ENCODE results near the gene WHRN.

Gene WHRN

GRCh38 chr9:114524247-114524681, 19.0 kb upstream of the WHRN start:
- peak; percentile 12 for DNase-seq (ENCODE audit: low read depth)
- H3K4me3 ChIP-seq (ENCODE audit: low read depth, low read length) = no peak overlapping the region
- TF ChIP-seq, protein P1, sequence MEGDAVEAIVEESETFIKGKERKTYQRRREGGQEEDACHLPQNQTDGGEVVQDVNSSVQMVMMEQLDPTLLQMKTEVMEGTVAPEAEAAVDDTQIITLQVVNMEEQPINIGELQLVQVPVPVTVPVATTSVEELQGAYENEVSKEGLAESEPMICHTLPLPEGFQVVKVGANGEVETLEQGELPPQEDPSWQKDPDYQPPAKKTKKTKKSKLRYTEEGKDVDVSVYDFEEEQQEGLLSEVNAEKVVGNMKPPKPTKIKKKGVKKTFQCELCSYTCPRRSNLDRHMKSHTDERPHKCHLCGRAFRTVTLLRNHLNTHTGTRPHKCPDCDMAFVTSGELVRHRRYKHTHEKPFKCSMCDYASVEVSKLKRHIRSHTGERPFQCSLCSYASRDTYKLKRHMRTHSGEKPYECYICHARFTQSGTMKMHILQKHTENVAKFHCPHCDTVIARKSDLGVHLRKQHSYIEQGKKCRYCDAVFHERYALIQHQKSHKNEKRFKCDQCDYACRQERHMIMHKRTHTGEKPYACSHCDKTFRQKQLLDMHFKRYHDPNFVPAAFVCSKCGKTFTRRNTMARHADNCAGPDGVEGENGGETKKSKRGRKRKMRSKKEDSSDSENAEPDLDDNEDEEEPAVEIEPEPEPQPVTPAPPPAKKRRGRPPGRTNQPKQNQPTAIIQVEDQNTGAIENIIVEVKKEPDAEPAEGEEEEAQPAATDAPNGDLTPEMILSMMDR (conservative IDR thresholded peaks at IDR 0.05; ENCODE audit: low read depth, low read length) = no peak

- TF ChIP-seq, protein P1 (conservative IDR thresholded peaks at IDR 0.05; ENCODE audit: low read depth, low read length) = no peak
- no peak for DNase-seq (ENCODE audit: low read depth)
- no peak overlapping the region for H3K4me3 ChIP-seq (ENCODE audit: low read depth, low read length)
Observed at GRCh38 chr9:114522847-114523246, 17.6 kb upstream of the WHRN start.

GRCh38 chr9:114522286-114522685, 17.0 kb upstream of the WHRN start:
- no peak for DNase-seq (ENCODE audit: low read depth)

DNA sequence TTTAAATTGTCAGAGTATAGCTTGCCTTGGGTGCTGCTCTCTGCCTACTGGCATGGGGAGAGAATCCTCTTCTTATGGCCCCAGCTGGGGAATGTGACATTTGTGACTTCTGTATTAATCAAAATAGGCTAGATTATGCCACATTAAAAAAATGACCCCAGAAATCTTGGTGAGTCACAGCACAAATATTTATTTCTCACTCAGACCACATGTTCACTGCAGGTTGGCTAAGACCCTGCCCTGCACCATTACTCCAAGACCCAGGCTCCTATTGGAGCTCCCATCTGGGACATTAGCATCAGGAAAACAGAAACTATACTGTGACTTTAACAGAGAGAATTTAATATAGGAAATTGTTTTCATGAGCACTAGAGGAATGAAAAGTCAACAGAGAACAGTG, 16.6 kb upstream of the WHRN start:
- DNase-seq (ENCODE audit: low read depth) = peak; percentile 28
- TF ChIP-seq, protein P1 (conservative IDR thresholded peaks at IDR 0.05; ENCODE audit: low read depth, low read length) = no peak
- no peak overlapping the region for H3K4me3 ChIP-seq (ENCODE audit: low read depth, low read length)

More at GRCh38 chr9:114522286-114522685, 17.0 kb upstream of the WHRN start:
- H3K4me3 ChIP-seq (ENCODE audit: low read depth, low read length) = no peak overlapping the region
- TF ChIP-seq, protein P1 (conservative IDR thresholded peaks at IDR 0.05; ENCODE audit: low read depth, low read length) = no peak

GRCh38 chr9:114518599-114519022, 13.3 kb upstream of the WHRN start:
- DNase-seq (ENCODE audit: low read depth) = no peak
- no peak overlapping the region for H3K4me3 ChIP-seq (ENCODE audit: low read depth, low read length)
- TF ChIP-seq, protein P1 (conservative IDR thresholded peaks at IDR 0.05; ENCODE audit: low read depth, low read length) = no peak

GRCh38 chr9:114518120-114518519, 12.8 kb upstream of the WHRN start:
- no peak for DNase-seq (ENCODE audit: low read depth)
- no peak overlapping the region for H3K4me3 ChIP-seq (ENCODE audit: low read depth, low read length)
- TF ChIP-seq, protein P1 (conservative IDR thresholded peaks at IDR 0.05; ENCODE audit: low read depth, low read length) = no peak

DNA sequence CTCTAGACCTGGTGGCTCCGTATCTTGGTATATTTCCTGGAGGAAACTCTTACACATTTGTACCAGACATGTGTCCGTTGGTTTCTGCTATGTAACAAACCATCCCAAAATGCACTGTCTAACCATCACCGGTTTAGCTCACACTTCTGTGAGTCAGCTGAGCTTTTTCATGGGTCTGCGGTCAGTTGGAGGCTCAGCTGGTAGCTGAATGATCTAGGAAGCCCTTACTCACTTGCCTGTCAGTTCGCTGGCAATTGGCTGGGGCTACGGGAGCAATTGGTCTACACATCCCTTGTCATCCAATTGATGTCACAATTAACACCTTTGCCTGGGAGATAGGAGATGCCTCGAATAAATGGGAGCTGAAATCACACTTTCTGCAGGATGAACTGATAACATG, 11.6 kb upstream of the WHRN start:
- no peak overlapping the region for H3K4me3 ChIP-seq (ENCODE audit: low read depth, low read length)
- TF ChIP-seq, protein P1 (conservative IDR thresholded peaks at IDR 0.05; ENCODE audit: low read depth, low read length) = no peak
- DNase-seq (ENCODE audit: low read depth) = peak; percentile 29

Measured in choroid plexus epithelial cell (primary cell).